H1 (cell line): ENCODE results near the gene COL4A3. TPM values are rescaled to one million over a fixed set of nuclear protein-coding genes. Genes with fewer than 3 reads are reported as not detected.

Experiments
- CTCF ChIA-PET: fragments of 300-600 bp; sonication (Branson Sonifier 250); formaldehyde crosslinking; loops from one replicate; lab custom pipeline; 2021; ENCODE audit not compliant: partially characterized antibody; lab: Charles Lee
- POLR2A ChIA-PET: fragments of 300-600 bp; sonication (Branson Sonifier 250); formaldehyde crosslinking; loops from one replicate; lab custom pipeline; 2021; ENCODE audit warnings: inconsistent platforms; ENCODE audit not compliant: partially characterized antibody; lab: Charles Lee
- DNase-seq, 2 experiments: peaks; one replicate each; pipeline versions ENCODE4 v3.0.0 to v3.0.0-alpha.2; 2010 to 2022; ENCODE audit warnings: low spot score in 2 of 2, low read depth in 1 of 2, mixed read lengths in 1 of 2
- FAIRE-seq: peaks from 2 replicates; lab custom pipeline; 2011; peaks lifted over from hg19 to GRCh38; lab: Jason Lieb, UNC
- H2AFZ ChIP-seq: 2 replicates; pipeline ENCODE4 v1.8.1; 2012; ENCODE audit warnings: low read length, inconsistent platforms
- H2AK5ac ChIP-seq: 2 replicates; pipeline ENCODE4 v1.6.1; 2013; ENCODE audit warnings: low read depth, low read length
- H2BK120ac ChIP-seq: replicated peaks from 2 replicates; pipeline ENCODE3; 2013; ENCODE audit warnings: low read depth, low read length, inconsistent platforms
- H2BK12ac ChIP-seq: 2 replicates; pipeline ENCODE4 v1.6.1; 2013; ENCODE audit warnings: low read depth, low read length
- H2BK15ac ChIP-seq: 2 replicates; pipeline ENCODE4 v1.6.1; 2013; ENCODE audit warnings: low read length
- H2BK20ac ChIP-seq: 2 replicates; pipeline ENCODE4 v1.6.1; 2013; ENCODE audit warnings: low read length
- H2BK5ac ChIP-seq: 2 replicates; pipeline ENCODE4 v1.6.1; 2013; ENCODE audit warnings: low read depth, low read length
- H3K14ac ChIP-seq: 2 replicates; pipeline ENCODE4 v1.6.1; 2013; ENCODE audit warnings: inconsistent platforms; ENCODE audit not compliant: insufficient read length
- H3K18ac ChIP-seq: 2 replicates; pipeline ENCODE4 v1.6.1; 2013; ENCODE audit warnings: low read length; ENCODE audit errors: extremely low read depth
- H3K23ac ChIP-seq: 2 replicates; pipeline ENCODE4 v1.6.1; 2013; ENCODE audit warnings: inconsistent platforms; ENCODE audit not compliant: insufficient read length
- H3K23me2 ChIP-seq: 2 replicates; pipeline ENCODE4 v1.6.1; 2013; ENCODE audit warnings: low read depth, low read length
- H3K27ac ChIP-seq: 2 replicates; pipeline ENCODE4 v1.6.1; 2011; ENCODE audit warnings: low read depth, low read length, inconsistent platforms
- H3K27me3 ChIP-seq, 4 experiments: replicated peaks in 1 of 4; 1 replicate in 1 of 4; 2 replicates in 3 of 4; pipeline versions ENCODE4 v1.6.1 to v1.8.1; 2011 to 2013; ENCODE audit warnings: low read length in 3 of 4, mild to moderate bottlenecking in 3 of 4, inconsistent platforms in 2 of 4, mixed read lengths in 2 of 4, moderate library complexity in 1 of 4; ENCODE audit not compliant: control insufficient read depth in 3 of 4, insufficient read depth in 3 of 4; ENCODE audit errors: extremely low read depth in 1 of 4
- H3K36me3 ChIP-seq, 4 experiments: 2 replicates each; pipeline versions ENCODE4 v1.6.1 to v1.8.1; 2011 to 2013; ENCODE audit warnings: mild to moderate bottlenecking in 4 of 4, low read length in 3 of 4, moderate library complexity in 2 of 4, control low read depth in 1 of 4, inconsistent platforms in 1 of 4; ENCODE audit not compliant: insufficient read depth in 4 of 4, control insufficient read depth in 2 of 4
- H3K4ac ChIP-seq: replicated peaks from 2 replicates; pipeline ENCODE3; 2013; ENCODE audit warnings: low read length, low read depth, mixed read lengths, inconsistent platforms; ENCODE audit not compliant: insufficient read length
- H3K4me1 ChIP-seq, 4 experiments: replicated peaks in 1 of 4; 1 replicate in 1 of 4; 2 replicates in 3 of 4; pipeline versions ENCODE4 v1.6.1 to v1.8.1; 2011 to 2013; ENCODE audit warnings: low read length in 3 of 4, inconsistent platforms in 2 of 4, mixed read lengths in 1 of 4; ENCODE audit not compliant: insufficient read depth in 4 of 4, control insufficient read depth in 3 of 4
- H3K4me2 ChIP-seq, 2 experiments: 2 replicates each; pipeline versions ENCODE4 v1.6.1 to v1.8.1; 2011 to 2013; ENCODE audit warnings: low read depth in 2 of 2, low read length in 2 of 2, control low read depth in 1 of 2, inconsistent platforms in 1 of 2, mild to moderate bottlenecking in 1 of 2; ENCODE audit not compliant: insufficient read depth in 1 of 2
- H3K4me3 ChIP-seq, 4 experiments: fragments of 200-600, 300-600 bp in 1 of 4; sonication (generic), shearing (Covaris generic), sonication (Bioruptor Twin) in 1 of 4; 2 replicates each; pipeline versions ENCODE4 v1.5.1 to v1.8.1; 2011 to 2016; ENCODE audit warnings: low read length in 4 of 4, low read depth in 3 of 4, control low read depth in 2 of 4, inconsistent platforms in 2 of 4, mild to moderate bottlenecking in 2 of 4, mixed read lengths in 1 of 4, moderate library complexity in 1 of 4; ENCODE audit not compliant: insufficient read depth in 2 of 4; ENCODE audit errors: extremely low read depth in 1 of 4
- H3K56ac ChIP-seq: replicated peaks from 2 replicates; pipeline ENCODE3; 2013; ENCODE audit warnings: low read depth, mild to moderate bottlenecking, mixed read lengths, low read length, inconsistent platforms; ENCODE audit not compliant: insufficient read length
- H3K79me1 ChIP-seq: 2 replicates; pipeline ENCODE4 v1.6.1; 2013; ENCODE audit warnings: low read depth, low read length, control low read depth
- H3K79me2 ChIP-seq, 2 experiments: 2 replicates each; pipeline versions ENCODE4 v1.6.1 to v1.8.1; 2012 to 2013; ENCODE audit warnings: low read length in 2 of 2, mild to moderate bottlenecking in 2 of 2, inconsistent platforms in 1 of 2; ENCODE audit not compliant: insufficient read depth in 2 of 2, control insufficient read depth in 1 of 2
- H3K9ac ChIP-seq, 4 experiments: replicated peaks in 1 of 4; 1 replicate in 1 of 4; 2 replicates in 3 of 4; pipeline versions ENCODE4 v1.6.1 to v1.8.1; 2011 to 2013; ENCODE audit warnings: low read depth in 3 of 4, low read length in 3 of 4, control low read depth in 2 of 4, mild to moderate bottlenecking in 2 of 4, moderate library complexity in 2 of 4, inconsistent platforms in 1 of 4; ENCODE audit errors: extremely low read depth in 1 of 4
- H3K9me3 ChIP-seq, 2 experiments: 2 replicates each; pipeline versions ENCODE4 v1.6.1 to v1.8.1; 2012 to 2013; ENCODE audit warnings: mild to moderate bottlenecking in 2 of 2, moderate library complexity in 2 of 2, control low read depth in 1 of 2, inconsistent platforms in 1 of 2, low read depth in 1 of 2, low read length in 1 of 2, mixed read lengths in 1 of 2; ENCODE audit not compliant: insufficient read depth in 2 of 2
- H4K20me1 ChIP-seq, 2 experiments: replicated peaks in 1 of 2; 2 replicates each; pipeline versions ENCODE3 to v1.8.1; 2011 to 2013; ENCODE audit warnings: inconsistent platforms in 2 of 2, low read length in 2 of 2, mild to moderate bottlenecking in 1 of 2; ENCODE audit not compliant: insufficient read depth in 2 of 2, control insufficient read depth in 1 of 2
- H4K5ac ChIP-seq: 2 replicates; pipeline ENCODE4 v1.6.1; 2013; ENCODE audit warnings: low read length, low read depth, mixed read lengths, inconsistent platforms; ENCODE audit not compliant: insufficient read length
- H4K8ac ChIP-seq: 2 replicates; pipeline ENCODE4 v1.8.0; 2013; ENCODE audit warnings: mild to moderate bottlenecking, moderate library complexity, low read length, inconsistent platforms; ENCODE audit not compliant: insufficient read depth; ENCODE audit errors: extremely low read depth
- H4K91ac ChIP-seq: replicated peaks from 2 replicates; pipeline ENCODE3; 2013; ENCODE audit warnings: low read length, mixed read lengths, inconsistent platforms; ENCODE audit not compliant: insufficient read length
- GTF2F1 ChIP-seq: IDR thresholded peaks from 2 replicates; pipeline ENCODE4 v1.6.1; 2012; ENCODE audit warnings: low read depth, low read length, improper control_type of control experiment, borderline replicate concordance
- JUND ChIP-seq: IDR thresholded peaks from 2 replicates; pipeline ENCODE4 v1.6.1; 2011; ENCODE audit warnings: mild to moderate bottlenecking, improper control_type of control experiment, low read length
- RNF2 ChIP-seq: fragments of 200-900, 300-1000 bp; sonication (generic); IDR thresholded peaks from 2 replicates; pipeline ENCODE4 v1.7.1; 2016; ENCODE audit warnings: borderline replicate concordance, low read depth, mild to moderate bottlenecking, antibody characterized with exemption, low read length; ENCODE audit not compliant: poor library complexity, severe bottlenecking; ENCODE audit errors: missing control alignments
- RXRA ChIP-seq: IDR thresholded peaks from 2 replicates; pipeline ENCODE4 v1.6.1; 2011; ENCODE audit warnings: low read depth, mild to moderate bottlenecking, low read length, moderate library complexity; ENCODE audit not compliant: insufficient read depth
- WGBS, 2 experiments: shearing (Covaris generic) in 1 of 2; methylation state at CpG; one replicate each; pipeline versions ENCODE4 v1.1.6 to v1.1.7; 2013 to 2015; ENCODE audit warnings: low lambda C conversion rate in 2 of 2, mixed read lengths in 2 of 2, inconsistent platforms in 1 of 2, low coverage in 1 of 2, missing lambda C conversion rate in 1 of 2; ENCODE audit not compliant: insufficient replicate concordance in 2 of 2, insufficient coverage in 1 of 2, insufficient read length in 1 of 2; ENCODE audit errors: extremely low coverage in 1 of 2, missing lambda C conversion rate in 1 of 2; 5-methylcytosine and 5-hydroxymethylcytosine counted together
- polyA plus RNA-seq, 7 experiments: library from polyadenylated mRNA; depleted of rRNA in 3 of 7; stranded (reverse) in 5 of 7; unstranded in 2 of 7; fragments of >200 nt in 5 of 7; fragments of 200-250 nt in 2 of 7; gene quantifications; 1 replicate in 5 of 7; 2 replicates in 1 of 7; 4 replicates in 1 of 7; pipeline versions ENCODE4 v1.2.1 to v1.2.3, GENCODE V29; 2011 to 2013; ENCODE audit warnings: missing spikeins in 2 of 7, mixed read lengths in 2 of 7
- total RNA-seq: library from RNA; stranded (reverse); fragmentation: NEBNext Ultra II Directional; extraction: Animal tissue kit (Norgen Biotek cat#: 25700); gene quantifications from 2 replicates; pipeline ENCODE4 v1.2.1, GENCODE V29; 2021
- TF ChIP-seq, protein P1 (sequence below), 3 experiments: IDR thresholded peaks; 1 replicate in 2 of 3; 2 replicates in 1 of 3; pipeline versions ENCODE4 v1.5.1 to v1.6.1; 2011; ENCODE audit warnings: low read length in 3 of 3, mild to moderate bottlenecking in 3 of 3, inconsistent platforms in 2 of 3, low read depth in 1 of 3, moderate library complexity in 1 of 3; ENCODE audit not compliant: insufficient read depth in 1 of 3; ENCODE audit errors: control extremely low read depth in 1 of 3
- TF ChIP-seq, protein P2 (sequence below): IDR thresholded peaks from 2 replicates; pipeline ENCODE4 v1.6.1; 2011; ENCODE audit warnings: low read depth, mild to moderate bottlenecking, low read length; ENCODE audit not compliant: insufficient read depth

The COL4A3 gene
- total and polyA plus RNA-seq, 2 of the 8 experiments (the other 6 are each of a cell fraction or from before 2014, with no cell fraction given) = 0.12 to 0.17 TPM

DNA sequence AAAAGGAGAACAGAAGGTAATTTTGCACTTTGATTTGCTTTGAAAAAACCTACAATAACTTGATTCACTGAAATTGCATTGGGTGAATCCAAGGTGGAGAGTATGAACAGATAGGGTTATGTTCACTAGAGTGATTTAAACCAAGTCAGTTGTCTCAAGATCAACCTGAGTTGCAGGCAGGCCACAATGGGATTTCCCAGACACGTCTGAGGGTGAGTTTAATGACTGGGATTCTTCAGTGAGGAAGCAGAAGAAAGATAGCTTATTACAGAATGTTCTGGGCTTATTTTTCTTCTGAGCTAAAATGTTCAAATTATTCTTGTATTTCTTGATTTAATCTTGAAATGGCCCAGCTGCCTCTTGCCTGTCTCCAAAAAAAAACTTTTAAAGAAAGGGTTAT, 20.5 kb upstream of the COL4A3 start:
- no peak overlapping the region for H3K56ac ChIP-seq
- H3K23ac ChIP-seq = no peak overlapping the region
- no peaks in the 10 kb centered on the region for H4K20me1 ChIP-seq
- H2BK12ac ChIP-seq = no peak overlapping the region
- H3K4me1 ChIP-seq = no peaks in the 10 kb centered on the region
- no peak overlapping the region for H3K4me3 ChIP-seq
- H3K27me3 ChIP-seq = no peaks in the 10 kb centered on the region
- no peak for DNase-seq
- 93% methylated on average over 1 of the region's 1 CpG; no CpG with 5 or more reads in 1 of the 2 experiments for WGBS, 2 experiments
- CTCF ChIA-PET = interaction anchor here (0.9 to 1.0 kb wide), 2 partner anchors 18 to 262 kb away, joined by 3 to 4 read pairs; no protein-coding TSS in a partner anchor
- no peaks in the 10 kb centered on the region; the same call in 1 of the 2 replicates for H3K23me2 ChIP-seq
- no peak overlapping the region for H2BK5ac ChIP-seq
- H2AFZ ChIP-seq = no peak overlapping the region
- no peaks in the 10 kb centered on the region for H3K79me2 ChIP-seq
- H3K79me1 ChIP-seq = no peaks in the 10 kb centered on the region
- H2BK20ac ChIP-seq = no peak overlapping the region
- H4K91ac ChIP-seq = no peak overlapping the region
- POLR2A ChIA-PET = no interaction called here
- H3K9me3 ChIP-seq = peaks cover 3 to 5% of the 10 kb centered on the region in 2 experiments; a peak in 2 of 4 replicates
- no peak for FAIRE-seq
- H3K18ac ChIP-seq = no peak overlapping the region
- no peak overlapping the region for H3K27ac ChIP-seq
- H3K4ac ChIP-seq = no peak overlapping the region
- no peak overlapping the region for H3K14ac ChIP-seq
- no peak overlapping the region for H4K5ac ChIP-seq
- H4K8ac ChIP-seq = no peak overlapping the region
- no peak overlapping the region for H2BK15ac ChIP-seq
- H3K4me2 ChIP-seq = no peak overlapping the region
- no peak overlapping the region for H2BK120ac ChIP-seq
- no peak overlapping the region for H2AK5ac ChIP-seq
- no peak overlapping the region for H3K9ac ChIP-seq
- H3K36me3 ChIP-seq = no peaks in the 10 kb centered on the region
- no peak for TF ChIP-seq GTF2F1
- TF ChIP-seq, protein P1, sequence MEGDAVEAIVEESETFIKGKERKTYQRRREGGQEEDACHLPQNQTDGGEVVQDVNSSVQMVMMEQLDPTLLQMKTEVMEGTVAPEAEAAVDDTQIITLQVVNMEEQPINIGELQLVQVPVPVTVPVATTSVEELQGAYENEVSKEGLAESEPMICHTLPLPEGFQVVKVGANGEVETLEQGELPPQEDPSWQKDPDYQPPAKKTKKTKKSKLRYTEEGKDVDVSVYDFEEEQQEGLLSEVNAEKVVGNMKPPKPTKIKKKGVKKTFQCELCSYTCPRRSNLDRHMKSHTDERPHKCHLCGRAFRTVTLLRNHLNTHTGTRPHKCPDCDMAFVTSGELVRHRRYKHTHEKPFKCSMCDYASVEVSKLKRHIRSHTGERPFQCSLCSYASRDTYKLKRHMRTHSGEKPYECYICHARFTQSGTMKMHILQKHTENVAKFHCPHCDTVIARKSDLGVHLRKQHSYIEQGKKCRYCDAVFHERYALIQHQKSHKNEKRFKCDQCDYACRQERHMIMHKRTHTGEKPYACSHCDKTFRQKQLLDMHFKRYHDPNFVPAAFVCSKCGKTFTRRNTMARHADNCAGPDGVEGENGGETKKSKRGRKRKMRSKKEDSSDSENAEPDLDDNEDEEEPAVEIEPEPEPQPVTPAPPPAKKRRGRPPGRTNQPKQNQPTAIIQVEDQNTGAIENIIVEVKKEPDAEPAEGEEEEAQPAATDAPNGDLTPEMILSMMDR (IDR thresholded peaks at IDR 0.05; ENCODE audit: control extremely low read depth in 1 of 3, insufficient read depth in 1 of 3, low read depth in 1 of 3, low read length in 3 of 3) = no peak
- TF ChIP-seq RXRA = no peak
- no peak for TF ChIP-seq RNF2
- no peak for TF ChIP-seq JUND
- TF ChIP-seq, protein P2, sequence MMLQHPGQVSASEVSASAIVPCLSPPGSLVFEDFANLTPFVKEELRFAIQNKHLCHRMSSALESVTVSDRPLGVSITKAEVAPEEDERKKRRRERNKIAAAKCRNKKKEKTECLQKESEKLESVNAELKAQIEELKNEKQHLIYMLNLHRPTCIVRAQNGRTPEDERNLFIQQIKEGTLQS = no peak
